Endothelial cell of hepatic sinusoid (primary cell): ENCODE data around the gene DNLZ.
"Not testable (repeated sequence)": the region's sequence is repeated elsewhere in the genome, so short reads cannot be mapped to it uniquely, and the experiment has no call there.

Source experiments
- in situ Hi-C: cut with HindIII; loops from 2 replicates; pipeline ENCODE4 v1.10.0; 2017; ENCODE audit warnings: low sequenced_read_pairs

Gene DNLZ

GRCh38 chr9:136320972-136321371 is 42.6 kb downstream of the DNLZ start:
- in situ Hi-C loops = not testable (repeated sequence)

GRCh38 chr9:136319955-136320354 is 43.6 kb downstream of the DNLZ start:
- in situ Hi-C loops = not testable (repeated sequence)

GRCh38 chr9:136319244-136319643 is 44.3 kb downstream of the DNLZ start:
- in situ Hi-C loops = not testable (repeated sequence)

GRCh38 chr9:136318776-136319241 is 44.7 kb downstream of the DNLZ start:
- in situ Hi-C loops = no loop called here

GRCh38 chr9:136318111-136318775 is 45.3 kb downstream of the DNLZ start:
- in situ Hi-C loops = no loop called here

GRCh38 chr9:136317695-136318094 is 45.8 kb downstream of the DNLZ start:
- in situ Hi-C loops = no loop called here

DNA sequence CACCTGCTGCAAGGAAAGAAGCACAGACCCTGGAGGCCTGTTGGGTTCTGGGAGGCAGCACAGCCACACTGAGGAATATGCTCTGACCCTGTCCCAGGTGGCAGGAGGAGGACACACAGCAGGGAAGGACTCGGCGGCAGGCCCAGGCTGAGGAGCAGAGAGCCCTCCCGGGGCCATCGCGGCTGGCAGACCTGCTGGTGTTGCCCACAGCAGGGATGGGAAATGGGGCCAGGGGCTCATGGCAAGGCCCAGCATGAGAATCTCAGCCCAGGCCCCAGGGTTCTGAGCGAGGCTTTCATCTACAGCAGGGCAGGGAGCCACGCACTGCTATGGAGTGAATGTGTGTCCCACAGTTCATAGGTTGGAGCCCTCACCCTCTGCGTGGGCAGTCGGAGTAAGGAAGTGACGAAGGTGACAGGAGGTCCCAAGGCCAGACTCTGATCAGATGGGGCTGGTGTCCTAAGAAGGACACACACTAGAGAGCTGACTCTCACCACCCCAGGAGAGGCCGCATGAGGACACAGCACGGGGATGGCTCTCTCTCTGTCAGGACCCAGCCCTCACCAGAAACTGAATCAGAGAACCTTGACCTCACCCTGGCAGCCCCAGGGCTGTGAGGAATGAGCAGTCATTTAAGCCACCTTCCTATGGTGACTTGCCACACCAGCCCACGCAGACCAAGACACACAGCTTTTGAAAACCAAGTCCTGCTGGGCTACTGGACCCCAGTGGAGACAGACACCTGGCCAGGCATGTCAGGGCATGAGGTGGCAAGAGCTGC is 46.5 kb downstream of the DNLZ start:
- in situ Hi-C loops = no loop called here

GRCh38 chr9:136316271-136316751 is 47.2 kb downstream of the DNLZ start:
- in situ Hi-C loops = no loop called here

DNA sequence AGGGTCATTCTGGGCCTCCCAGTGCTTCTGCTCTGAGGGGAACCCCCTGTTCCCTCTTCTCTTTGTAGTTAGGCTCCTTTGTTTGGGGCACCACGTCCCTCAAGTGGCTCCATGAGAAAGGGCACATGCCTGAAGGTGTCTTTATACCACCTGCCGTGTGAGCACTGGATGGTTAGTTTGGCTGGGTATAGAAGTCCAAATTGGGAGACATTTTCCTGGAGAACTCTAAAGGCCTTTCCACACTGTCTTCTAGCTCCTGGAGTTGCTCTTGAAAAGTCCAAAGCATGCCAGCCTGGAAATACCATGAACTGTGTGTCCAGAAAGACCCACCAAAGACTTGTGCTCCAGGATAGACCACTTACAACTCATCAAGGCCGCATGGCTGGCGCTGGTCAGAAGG is 48.6 kb downstream of the DNLZ start:
- in situ Hi-C loops = no loop called here

GRCh38 chr9:136314056-136314416 is 49.5 kb downstream of the DNLZ start:
- in situ Hi-C loops = no loop called here

GRCh38 chr9:136313111-136314055 is 50.2 kb downstream of the DNLZ start:
- in situ Hi-C loops = no loop called here

DNA sequence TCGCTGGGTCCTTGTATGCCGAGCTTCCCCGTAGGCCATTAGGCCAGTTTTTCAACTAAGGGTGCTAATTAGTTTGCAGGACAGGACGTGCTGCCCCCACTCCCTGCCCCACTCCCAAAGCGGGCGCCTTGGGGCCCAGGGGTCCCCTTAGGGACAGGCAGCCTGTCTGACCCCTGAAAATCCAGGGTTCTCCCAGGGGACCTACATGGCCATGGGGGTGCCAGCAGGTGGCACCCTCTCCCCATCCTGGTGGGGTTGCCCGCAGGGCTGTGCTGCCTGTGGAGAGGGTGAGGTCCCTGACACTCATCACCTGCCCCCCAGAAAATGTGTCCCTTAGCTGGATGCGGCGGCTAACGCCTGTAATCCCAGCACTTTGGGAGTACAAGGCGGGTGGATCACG is 51.1 kb downstream of the DNLZ start:
- in situ Hi-C loops = no loop called here

- in situ Hi-C loops = no loop called here
These were observed 51.6 kb downstream of the DNLZ start for GRCh38 chr9:136312009-136312375.

GRCh38 chr9:136311051-136312008 is 52.2 kb downstream of the DNLZ start:
- in situ Hi-C loops = no loop called here

DNA sequence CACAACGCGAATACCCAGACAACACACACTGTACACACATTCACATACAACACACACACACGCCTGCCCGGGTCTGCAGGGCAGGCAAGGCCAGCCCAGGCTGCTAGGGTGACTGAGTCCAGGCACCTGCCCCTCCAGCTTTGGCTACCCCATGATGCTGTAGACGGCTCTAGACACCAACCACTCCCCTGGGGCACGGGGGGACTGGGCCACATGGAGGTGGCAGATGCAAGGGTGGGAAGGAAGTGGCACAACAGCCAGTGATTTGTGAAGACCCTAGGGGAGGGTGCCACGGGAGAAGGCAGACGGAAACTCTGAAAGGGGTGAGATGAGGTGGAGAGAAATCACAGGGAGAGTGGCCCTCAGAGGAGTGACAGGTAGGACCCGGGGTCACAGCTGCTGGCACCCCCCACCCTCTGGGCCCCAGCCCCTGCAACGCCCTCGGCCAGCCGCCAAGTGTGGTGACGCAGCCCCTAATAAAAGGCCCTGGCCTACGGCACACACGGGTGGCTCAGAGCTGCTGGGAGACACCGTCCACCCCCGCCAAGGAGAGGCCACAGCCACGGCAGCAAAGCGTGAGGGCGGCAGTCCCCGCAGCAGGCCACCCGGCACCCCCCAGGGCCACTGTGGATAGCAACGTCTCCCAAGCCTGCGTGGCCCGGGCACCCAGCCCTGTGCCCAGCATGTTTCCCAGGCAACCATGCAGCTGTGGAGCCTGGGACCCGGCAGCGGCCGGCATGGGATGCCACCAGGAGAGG is 53.1 kb downstream of the DNLZ start:
- in situ Hi-C loops = no loop called here

GRCh38 chr9:136309806-136310220 is 53.7 kb downstream of the DNLZ start:
- in situ Hi-C loops = no loop called here
